Fibroblast of lung (primary cell): Measurements from ENCODE around the gene HABP2.

Experiments used
- CTCF ChIP-seq, 2 donors: IDR thresholded peaks in 1 of 2; conservative IDR thresholded peaks in 1 of 2; 1 replicate in 1 of 2; 2 replicates in 1 of 2; pipeline ENCODE4 v1.5.1; 2011 to 2012; ENCODE audit warnings: low read length in 2 of 2, control low read depth in 1 of 2, inconsistent platforms in 1 of 2, low read depth in 1 of 2, mild to moderate bottlenecking in 1 of 2
- EZH2 ChIP-seq: IDR thresholded peaks from 2 replicates; pipeline ENCODE4 v1.5.1; 2012; ENCODE audit warnings: low read length, control low read depth, mild to moderate bottlenecking; ENCODE audit errors: missing control alignments

GRCh38 chr10:113537672-113538071 lies 15.2 kb upstream of the HABP2 start:
- TF ChIP-seq CTCF (conservative IDR thresholded peaks at IDR 0.05 in 1 of 2, IDR thresholded peaks at IDR 0.05 in 1 of 2; ENCODE audit: low read depth in 1 of 2, low read length in 2 of 2) (no peak), EZH2 (no peak)
